H1 (cell line): Measurements from ENCODE around the gene SLC39A10. TPM values are rescaled to one million over a fixed set of nuclear protein-coding genes. Genes with fewer than 3 reads are reported as not detected.

Experiments
- CTCF ChIA-PET: fragments of 300-600 bp; sonication (Branson Sonifier 250); formaldehyde crosslinking; loops from one replicate; lab custom pipeline; 2021; ENCODE audit not compliant: partially characterized antibody; lab: Charles Lee
- POLR2A ChIA-PET: fragments of 300-600 bp; sonication (Branson Sonifier 250); formaldehyde crosslinking; loops from one replicate; lab custom pipeline; 2021; ENCODE audit warnings: inconsistent platforms; ENCODE audit not compliant: partially characterized antibody; lab: Charles Lee
- DNase-seq, 2 experiments: peaks; one replicate each; pipeline versions ENCODE4 v3.0.0 to v3.0.0-alpha.2; 2010 to 2022; ENCODE audit warnings: low spot score in 2 of 2, low read depth in 1 of 2, mixed read lengths in 1 of 2
- FAIRE-seq: peaks from 2 replicates; lab custom pipeline; 2011; peaks lifted over from hg19 to GRCh38; lab: Jason Lieb, UNC
- H2AFZ ChIP-seq: 2 replicates; pipeline ENCODE4 v1.8.1; 2012; ENCODE audit warnings: low read length, inconsistent platforms
- H2AK5ac ChIP-seq: 2 replicates; pipeline ENCODE4 v1.6.1; 2013; ENCODE audit warnings: low read depth, low read length
- H2BK120ac ChIP-seq: replicated peaks from 2 replicates; pipeline ENCODE3; 2013; ENCODE audit warnings: low read depth, low read length, inconsistent platforms
- H2BK12ac ChIP-seq: 2 replicates; pipeline ENCODE4 v1.6.1; 2013; ENCODE audit warnings: low read depth, low read length
- H2BK15ac ChIP-seq: 2 replicates; pipeline ENCODE4 v1.6.1; 2013; ENCODE audit warnings: low read length
- H2BK20ac ChIP-seq: 2 replicates; pipeline ENCODE4 v1.6.1; 2013; ENCODE audit warnings: low read length
- H2BK5ac ChIP-seq: 2 replicates; pipeline ENCODE4 v1.6.1; 2013; ENCODE audit warnings: low read depth, low read length
- H3K14ac ChIP-seq: 2 replicates; pipeline ENCODE4 v1.6.1; 2013; ENCODE audit warnings: inconsistent platforms; ENCODE audit not compliant: insufficient read length
- H3K18ac ChIP-seq: 2 replicates; pipeline ENCODE4 v1.6.1; 2013; ENCODE audit warnings: low read length; ENCODE audit errors: extremely low read depth
- H3K23ac ChIP-seq: 2 replicates; pipeline ENCODE4 v1.6.1; 2013; ENCODE audit warnings: inconsistent platforms; ENCODE audit not compliant: insufficient read length
- H3K23me2 ChIP-seq: 2 replicates; pipeline ENCODE4 v1.6.1; 2013; ENCODE audit warnings: low read depth, low read length
- H3K27ac ChIP-seq: 2 replicates; pipeline ENCODE4 v1.6.1; 2011; ENCODE audit warnings: low read depth, low read length, inconsistent platforms
- H3K27me3 ChIP-seq, 4 experiments: replicated peaks in 1 of 4; 1 replicate in 1 of 4; 2 replicates in 3 of 4; pipeline versions ENCODE4 v1.6.1 to v1.8.1; 2011 to 2013; ENCODE audit warnings: low read length in 3 of 4, mild to moderate bottlenecking in 3 of 4, inconsistent platforms in 2 of 4, mixed read lengths in 2 of 4, moderate library complexity in 1 of 4; ENCODE audit not compliant: control insufficient read depth in 3 of 4, insufficient read depth in 3 of 4; ENCODE audit errors: extremely low read depth in 1 of 4
- H3K36me3 ChIP-seq, 4 experiments: 2 replicates each; pipeline versions ENCODE4 v1.6.1 to v1.8.1; 2011 to 2013; ENCODE audit warnings: mild to moderate bottlenecking in 4 of 4, low read length in 3 of 4, moderate library complexity in 2 of 4, control low read depth in 1 of 4, inconsistent platforms in 1 of 4; ENCODE audit not compliant: insufficient read depth in 4 of 4, control insufficient read depth in 2 of 4
- H3K4ac ChIP-seq: replicated peaks from 2 replicates; pipeline ENCODE3; 2013; ENCODE audit warnings: low read length, low read depth, mixed read lengths, inconsistent platforms; ENCODE audit not compliant: insufficient read length
- H3K4me1 ChIP-seq, 4 experiments: replicated peaks in 1 of 4; 1 replicate in 1 of 4; 2 replicates in 3 of 4; pipeline versions ENCODE4 v1.6.1 to v1.8.1; 2011 to 2013; ENCODE audit warnings: low read length in 3 of 4, inconsistent platforms in 2 of 4, mixed read lengths in 1 of 4; ENCODE audit not compliant: insufficient read depth in 4 of 4, control insufficient read depth in 3 of 4
- H3K4me2 ChIP-seq, 2 experiments: 2 replicates each; pipeline versions ENCODE4 v1.6.1 to v1.8.1; 2011 to 2013; ENCODE audit warnings: low read depth in 2 of 2, low read length in 2 of 2, control low read depth in 1 of 2, inconsistent platforms in 1 of 2, mild to moderate bottlenecking in 1 of 2; ENCODE audit not compliant: insufficient read depth in 1 of 2
- H3K4me3 ChIP-seq, 4 experiments: fragments of 200-600, 300-600 bp in 1 of 4; sonication (generic), shearing (Covaris generic), sonication (Bioruptor Twin) in 1 of 4; 2 replicates each; pipeline versions ENCODE4 v1.5.1 to v1.8.1; 2011 to 2016; ENCODE audit warnings: low read length in 4 of 4, low read depth in 3 of 4, control low read depth in 2 of 4, inconsistent platforms in 2 of 4, mild to moderate bottlenecking in 2 of 4, mixed read lengths in 1 of 4, moderate library complexity in 1 of 4; ENCODE audit not compliant: insufficient read depth in 2 of 4; ENCODE audit errors: extremely low read depth in 1 of 4
- H3K56ac ChIP-seq: replicated peaks from 2 replicates; pipeline ENCODE3; 2013; ENCODE audit warnings: low read depth, mild to moderate bottlenecking, mixed read lengths, low read length, inconsistent platforms; ENCODE audit not compliant: insufficient read length
- H3K79me1 ChIP-seq: 2 replicates; pipeline ENCODE4 v1.6.1; 2013; ENCODE audit warnings: low read depth, low read length, control low read depth
- H3K79me2 ChIP-seq, 2 experiments: 2 replicates each; pipeline versions ENCODE4 v1.6.1 to v1.8.1; 2012 to 2013; ENCODE audit warnings: low read length in 2 of 2, mild to moderate bottlenecking in 2 of 2, inconsistent platforms in 1 of 2; ENCODE audit not compliant: insufficient read depth in 2 of 2, control insufficient read depth in 1 of 2
- H3K9ac ChIP-seq, 4 experiments: replicated peaks in 1 of 4; 1 replicate in 1 of 4; 2 replicates in 3 of 4; pipeline versions ENCODE4 v1.6.1 to v1.8.1; 2011 to 2013; ENCODE audit warnings: low read depth in 3 of 4, low read length in 3 of 4, control low read depth in 2 of 4, mild to moderate bottlenecking in 2 of 4, moderate library complexity in 2 of 4, inconsistent platforms in 1 of 4; ENCODE audit errors: extremely low read depth in 1 of 4
- H3K9me3 ChIP-seq, 2 experiments: 2 replicates each; pipeline versions ENCODE4 v1.6.1 to v1.8.1; 2012 to 2013; ENCODE audit warnings: mild to moderate bottlenecking in 2 of 2, moderate library complexity in 2 of 2, control low read depth in 1 of 2, inconsistent platforms in 1 of 2, low read depth in 1 of 2, low read length in 1 of 2, mixed read lengths in 1 of 2; ENCODE audit not compliant: insufficient read depth in 2 of 2
- H4K20me1 ChIP-seq, 2 experiments: replicated peaks in 1 of 2; 2 replicates each; pipeline versions ENCODE3 to v1.8.1; 2011 to 2013; ENCODE audit warnings: inconsistent platforms in 2 of 2, low read length in 2 of 2, mild to moderate bottlenecking in 1 of 2; ENCODE audit not compliant: insufficient read depth in 2 of 2, control insufficient read depth in 1 of 2
- H4K5ac ChIP-seq: 2 replicates; pipeline ENCODE4 v1.6.1; 2013; ENCODE audit warnings: low read length, low read depth, mixed read lengths, inconsistent platforms; ENCODE audit not compliant: insufficient read length
- H4K8ac ChIP-seq: 2 replicates; pipeline ENCODE4 v1.8.0; 2013; ENCODE audit warnings: mild to moderate bottlenecking, moderate library complexity, low read length, inconsistent platforms; ENCODE audit not compliant: insufficient read depth; ENCODE audit errors: extremely low read depth
- H4K91ac ChIP-seq: replicated peaks from 2 replicates; pipeline ENCODE3; 2013; ENCODE audit warnings: low read length, mixed read lengths, inconsistent platforms; ENCODE audit not compliant: insufficient read length
- BRCA1 ChIP-seq: IDR thresholded peaks from 2 replicates; pipeline ENCODE4 v1.6.1; 2012; ENCODE audit warnings: low read depth, low read length, improper control_type of control experiment
- HDAC2 ChIP-seq, 2 experiments: fragments of 300-600 bp in 1 of 2; sonication (generic) in 1 of 2; IDR thresholded peaks; 2 replicates each; pipeline ENCODE4 v1.6.1; 2011 to 2012; ENCODE audit warnings: low read depth in 2 of 2, low read length in 2 of 2, mild to moderate bottlenecking in 2 of 2, moderate library complexity in 2 of 2, borderline replicate concordance in 1 of 2, inconsistent platforms in 1 of 2
- PHF8 ChIP-seq: fragments of 200-600 bp; sonication (generic); conservative IDR thresholded peaks from 2 replicates; pipeline ENCODE4 v1.7.1; 2012; ENCODE audit warnings: low read depth, mild to moderate bottlenecking, inconsistent platforms, low read length, moderate library complexity
- RAD21 ChIP-seq, 2 experiments: IDR thresholded peaks in 1 of 2; conservative IDR thresholded peaks in 1 of 2; 2 replicates each; pipeline ENCODE4 v1.6.1; 2011; ENCODE audit warnings: low read depth in 2 of 2, low read length in 2 of 2, improper control_type of control experiment in 1 of 2, inconsistent platforms in 1 of 2, mild to moderate bottlenecking in 1 of 2, moderate library complexity in 1 of 2
- RBBP5 ChIP-seq: IDR thresholded peaks from 2 replicates; pipeline ENCODE4 v1.7.1; 2012; ENCODE audit warnings: low read depth, mild to moderate bottlenecking, inconsistent platforms, low read length, moderate library complexity, borderline replicate concordance
- RXRA ChIP-seq: IDR thresholded peaks from 2 replicates; pipeline ENCODE4 v1.6.1; 2011; ENCODE audit warnings: low read depth, mild to moderate bottlenecking, low read length, moderate library complexity; ENCODE audit not compliant: insufficient read depth
- SAP30 ChIP-seq: fragments of 300-600 bp; sonication (generic); IDR thresholded peaks from 2 replicates; pipeline ENCODE4 v1.7.1; 2012; ENCODE audit warnings: low read length, moderate library complexity, mild to moderate bottlenecking, inconsistent platforms; ENCODE audit not compliant: insufficient read depth, insufficient replicate concordance
- SIX5 ChIP-seq: IDR thresholded peaks from 2 replicates; pipeline ENCODE4 v1.6.1; 2011; ENCODE audit warnings: mild to moderate bottlenecking, low read depth, low read length
- SP4 ChIP-seq: IDR thresholded peaks from 2 replicates; pipeline ENCODE4 v1.6.1; 2012; ENCODE audit warnings: low read length, inconsistent platforms
- TCF12 ChIP-seq: IDR thresholded peaks from 2 replicates; pipeline ENCODE4 v1.6.1; 2011; ENCODE audit warnings: low read depth, mild to moderate bottlenecking, low read length
- WGBS, 2 experiments: shearing (Covaris generic) in 1 of 2; methylation state at CpG; one replicate each; pipeline versions ENCODE4 v1.1.6 to v1.1.7; 2013 to 2015; ENCODE audit warnings: low lambda C conversion rate in 2 of 2, mixed read lengths in 2 of 2, inconsistent platforms in 1 of 2, low coverage in 1 of 2, missing lambda C conversion rate in 1 of 2; ENCODE audit not compliant: insufficient replicate concordance in 2 of 2, insufficient coverage in 1 of 2, insufficient read length in 1 of 2; ENCODE audit errors: extremely low coverage in 1 of 2, missing lambda C conversion rate in 1 of 2; 5-methylcytosine and 5-hydroxymethylcytosine counted together
- polyA plus RNA-seq, 7 experiments: library from polyadenylated mRNA; depleted of rRNA in 3 of 7; stranded (reverse) in 5 of 7; unstranded in 2 of 7; fragments of >200 nt in 5 of 7; fragments of 200-250 nt in 2 of 7; gene quantifications; 1 replicate in 5 of 7; 2 replicates in 1 of 7; 4 replicates in 1 of 7; pipeline versions ENCODE4 v1.2.1 to v1.2.3, GENCODE V29; 2011 to 2013; ENCODE audit warnings: missing spikeins in 2 of 7, mixed read lengths in 2 of 7
- total RNA-seq: library from RNA; stranded (reverse); fragmentation: NEBNext Ultra II Directional; extraction: Animal tissue kit (Norgen Biotek cat#: 25700); gene quantifications from 2 replicates; pipeline ENCODE4 v1.2.1, GENCODE V29; 2021

Gene SLC39A10
- total and polyA plus RNA-seq, 2 of the 8 experiments (the other 6 are each of a cell fraction or from before 2014, with no cell fraction given) = 68.1 to 234 TPM

- Histone ChIP-seq H4K5ac (peak overlapping the region; percentile 0), H3K9me3 (no peaks in the 10 kb centered on the region), H3K23ac (no peak overlapping the region), H3K27me3 (no peaks in the 10 kb centered on the region), H2BK15ac (no peak overlapping the region), H3K4me2 (peak overlapping the region; percentile 52 to 77), H2BK120ac (no peak overlapping the region), H4K20me1 (peaks cover 5 to 10% of the 10 kb centered on the region in 2 experiments), H3K14ac (no peak overlapping the region), H2AFZ (no peak overlapping the region), H3K4ac (no peak overlapping the region), H3K9ac (peak overlapping the region; percentile 87 to 94 (median 91)), H3K36me3 (peaks cover 0 to 5% (median 0%) of the 10 kb centered on the region in 4 experiments; a peak in 2 of 8 replicates), H4K8ac (peak overlapping the region; percentile 95), H2BK12ac (no peak overlapping the region), H3K23me2 (peaks cover 3% of the 10 kb centered on the region; the same call in 1 of the 2 replicates), H2AK5ac (no peak overlapping the region), H3K56ac (peak overlapping the region; percentile 80), H3K18ac (peak overlapping the region; percentile 96), H4K91ac (peak overlapping the region; percentile 76), H3K4me3 (peak overlapping the region; percentile 91 to 97 (median 94)), H3K4me1 (peaks cover 2 to 10% (median 4%) of the 10 kb centered on the region in 4 experiments; a peak in 5 of 7 replicates), H2BK20ac (no peak overlapping the region), H3K79me2 (peaks cover 4 to 54% of the 10 kb centered on the region in 2 experiments; a peak in 3 of 4 replicates), H3K79me1 (no peaks in the 10 kb centered on the region), H3K27ac (peak overlapping the region; percentile 88), H2BK5ac (peak overlapping the region; percentile 22)
- DNase-seq (peak in 1 of 2 experiments; percentile 68), FAIRE-seq (no peak)
- CTCF ChIA-PET = interaction anchor here (0.8 to 3.3 kb wide), 4 partner anchors 83 to 334 kb away, joined by 3 to 40 read pairs (median 6); no protein-coding TSS in a partner anchor
- POLR2A ChIA-PET = interaction anchor here (0.7 to 2.6 kb wide), 10 partner anchors 8 to 338 kb away, joined by 3 to 21 read pairs (median 5); no protein-coding TSS in a partner anchor
- 0% methylated on average over 33 of the region's 66 CpGs; no CpG with 5 or more reads in 1 of the 2 experiments for WGBS, 2 experiments
- no peak for TF ChIP-seq SAP30
- peak; percentile 41; the same call in 1 of the 2 replicates for TF ChIP-seq PHF8
- no peak for TF ChIP-seq BRCA1
- TF ChIP-seq RBBP5 = no peak
- no peak for TF ChIP-seq TCF12
- TF ChIP-seq SIX5 = no peak
- TF ChIP-seq SP4 = 0 out of 2 replicates have a peak, but pooled peaks have one; percentile 38
- no peak for TF ChIP-seq HDAC2 (IDR thresholded peaks at IDR 0.05; ENCODE audit: borderline replicate concordance in 1 of 2, low read depth in 2 of 2, low read length in 2 of 2)
- no peak for TF ChIP-seq RXRA
- no peak for TF ChIP-seq RAD21 (IDR thresholded peaks at IDR 0.05 in 1 of 2, conservative IDR thresholded peaks at IDR 0.05 in 1 of 2; ENCODE audit: low read depth in 2 of 2, low read length in 2 of 2)
Observed at GRCh38 chr2:195657634-195658540, 861 bp downstream of the SLC39A10 start.
